Measurements from ENCODE around the gene LRRC18.

- TF ChIP-seq EZH2 (IDR thresholded peaks at IDR 0.05) = no peak
- no peak for TF ChIP-seq POLR2AphosphoS5 (IDR thresholded peaks at IDR 0.05; ENCODE audit: borderline replicate concordance, low read depth, low read length)
- no peak for TF ChIP-seq FOXP2 (optimal IDR thresholded peaks at IDR 0.05; ENCODE audit: control extremely low read depth, extremely low read length, insufficient read depth)
Measured at GRCh38 chr10:48958598-48959190, 19.1 kb upstream of the LRRC18 start.

Measured in SK-N-MC (cell line).